ENCODE measurements around the gene CFAP300.

Gene CFAP300

GRCh38 chr11:102071497-102072472 is 24.5 kb downstream of the CFAP300 start:
- DNase-seq (ENCODE audit: low read depth, low spot score): no peak

GRCh38 chr11:102073253-102073652 is 26.0 kb downstream of the CFAP300 start:
- DNase-seq (ENCODE audit: low read depth, low spot score): no peak

- no peak for DNase-seq (ENCODE audit: low read depth, low spot score)
Measured at GRCh38 chr11:102079625-102080024, 32.4 kb downstream of the CFAP300 start.

- no peak for DNase-seq (ENCODE audit: low read depth, low spot score)
Measured at GRCh38 chr11:102081313-102081712, 34.1 kb downstream of the CFAP300 start.

- DNase-seq (ENCODE audit: low read depth, low spot score): no peak
Measured at GRCh38 chr11:102085864-102086551, 38.8 kb downstream of the CFAP300 start.

- no peak for DNase-seq (ENCODE audit: low read depth, low spot score)
Measured at GRCh38 chr11:102097186-102097585, 49.9 kb downstream of the CFAP300 start.

GRCh38 chr11:102099755-102100154 is 52.5 kb downstream of the CFAP300 start:
- DNase-seq (ENCODE audit: low read depth, low spot score): no peak

GRCh38 chr11:102108734-102109440 is 61.6 kb downstream of the CFAP300 start:
- no peak for DNase-seq (ENCODE audit: low read depth, low spot score)

- DNase-seq (ENCODE audit: low read depth, low spot score): peak; percentile 6
Measured at GRCh38 chr11:102109896-102110760, 62.9 kb downstream of the CFAP300 start, which contains the start of gene YAP1. TSS of gene YAP1 (plus strand) at chr11:102110447. CDS start at chr11:102110849, 402 bp downstream.

GRCh38 chr11:102110761-102111010 is 63.4 kb downstream of the CFAP300 start:
- DNase-seq (ENCODE audit: low read depth, low spot score): no peak

- no peak for DNase-seq (ENCODE audit: low read depth, low spot score)
Measured at GRCh38 chr11:102111011-102111786, 64.0 kb downstream of the CFAP300 start.

- no peak for DNase-seq (ENCODE audit: low read depth, low spot score)
Measured at GRCh38 chr11:102111787-102112508, 64.7 kb downstream of the CFAP300 start.

GRCh38 chr11:102112509-102112821 is 65.2 kb downstream of the CFAP300 start:
- no peak for DNase-seq (ENCODE audit: low read depth, low spot score)

- DNase-seq (ENCODE audit: low read depth, low spot score): no peak
Measured at GRCh38 chr11:102114032-102114431, 66.8 kb downstream of the CFAP300 start.

- no peak for DNase-seq (ENCODE audit: low read depth, low spot score)
Measured at GRCh38 chr11:102115557-102115956, 68.3 kb downstream of the CFAP300 start.

- DNase-seq (ENCODE audit: low read depth, low spot score): no peak
Measured at GRCh38 chr11:102116453-102117205, 69.4 kb downstream of the CFAP300 start.

- no peak for DNase-seq (ENCODE audit: low read depth, low spot score)
Measured at GRCh38 chr11:102117472-102118113, 70.4 kb downstream of the CFAP300 start.

- no peak for DNase-seq (ENCODE audit: low read depth, low spot score)
Measured at GRCh38 chr11:102118937-102119336, 71.7 kb downstream of the CFAP300 start.

- no peak for DNase-seq (ENCODE audit: low read depth, low spot score)
Measured at GRCh38 chr11:102119997-102120396, 72.8 kb downstream of the CFAP300 start.

All from activated naive CD8-positive, alpha-beta T cell treated with anti-CD3 and anti-CD28 coated beads, Interleukin-2, amount 50 U/mL, for 16 hours (primary cell).